Left cardiac atrium (tissue), 4 donors: ENCODE results near the gene SMPD4. TPM values are rescaled to one million over a fixed set of nuclear protein-coding genes. Genes with fewer than 3 reads are reported as not detected.
"Not testable (repeated sequence)": the region's sequence is repeated elsewhere in the genome, so short reads cannot be mapped to it uniquely, and the experiment has no call there.

Experiments used
- ATAC-seq, 2 donors: fragments of 200-7000 bp; cut with Tn5 transposase; one replicate each; pipeline ENCODE4 v1.9.1; 2020; ENCODE audit warnings: mild to moderate bottlenecking in 2 of 2, moderate library complexity in 2 of 2
- DNase-seq: peaks from one replicate; pipeline ENCODE4 v3.0.0-alpha.2; 2020
- intact Hi-C, 2 donors: fragments of 100-400 bp; cut with DNase I; formaldehyde crosslinking; loops; one replicate each; pipeline versions ENCODE4 v1.14.1 to v1.15.1; 2022 to 2023
- long read RNA-seq: library from polyadenylated mRNA; unstranded; transcript quantifications from one replicate; pipeline ENCODE4 v2.0.0, GENCODE V29; 2021
- total RNA-seq, 2 donors: library from RNA; stranded (reverse); fragmentation: NEBNext Ultra II Directional; extraction: Animal tissue kit (Norgen Biotek cat#: 25700); gene quantifications; one replicate each; pipeline ENCODE4 v1.2.1, GENCODE V29; 2021
- donor health status: DM: no; HTN: yes; CAD: no.
- donor health status: DM: no; HTN: yes; CAD: no; lungs with severe emphysema.
- donor health status: DM: yes; HTN: yes; CAD: no.
- donor health status: Dilated cardiomyopathy.

Gene SMPD4, protein sequence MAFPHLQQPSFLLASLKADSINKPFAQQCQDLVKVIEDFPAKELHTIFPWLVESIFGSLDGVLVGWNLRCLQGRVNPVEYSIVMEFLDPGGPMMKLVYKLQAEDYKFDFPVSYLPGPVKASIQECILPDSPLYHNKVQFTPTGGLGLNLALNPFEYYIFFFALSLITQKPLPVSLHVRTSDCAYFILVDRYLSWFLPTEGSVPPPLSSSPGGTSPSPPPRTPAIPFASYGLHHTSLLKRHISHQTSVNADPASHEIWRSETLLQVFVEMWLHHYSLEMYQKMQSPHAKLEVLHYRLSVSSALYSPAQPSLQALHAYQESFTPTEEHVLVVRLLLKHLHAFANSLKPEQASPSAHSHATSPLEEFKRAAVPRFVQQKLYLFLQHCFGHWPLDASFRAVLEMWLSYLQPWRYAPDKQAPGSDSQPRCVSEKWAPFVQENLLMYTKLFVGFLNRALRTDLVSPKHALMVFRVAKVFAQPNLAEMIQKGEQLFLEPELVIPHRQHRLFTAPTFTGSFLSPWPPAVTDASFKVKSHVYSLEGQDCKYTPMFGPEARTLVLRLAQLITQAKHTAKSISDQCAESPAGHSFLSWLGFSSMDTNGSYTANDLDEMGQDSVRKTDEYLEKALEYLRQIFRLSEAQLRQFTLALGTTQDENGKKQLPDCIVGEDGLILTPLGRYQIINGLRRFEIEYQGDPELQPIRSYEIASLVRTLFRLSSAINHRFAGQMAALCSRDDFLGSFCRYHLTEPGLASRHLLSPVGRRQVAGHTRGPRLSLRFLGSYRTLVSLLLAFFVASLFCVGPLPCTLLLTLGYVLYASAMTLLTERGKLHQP
- total RNA-seq: 10 to 100 TPM; 20.2 to 24.4 TPM
- long read RNA-seq, full-length matches to known transcripts: 5 of 29 reads
- long read RNA-seq, partial matches to known transcripts: 22 of 29 reads
- long read RNA-seq, other reads (novel, unspliced or antisense): 2 of 29 reads

DNA sequence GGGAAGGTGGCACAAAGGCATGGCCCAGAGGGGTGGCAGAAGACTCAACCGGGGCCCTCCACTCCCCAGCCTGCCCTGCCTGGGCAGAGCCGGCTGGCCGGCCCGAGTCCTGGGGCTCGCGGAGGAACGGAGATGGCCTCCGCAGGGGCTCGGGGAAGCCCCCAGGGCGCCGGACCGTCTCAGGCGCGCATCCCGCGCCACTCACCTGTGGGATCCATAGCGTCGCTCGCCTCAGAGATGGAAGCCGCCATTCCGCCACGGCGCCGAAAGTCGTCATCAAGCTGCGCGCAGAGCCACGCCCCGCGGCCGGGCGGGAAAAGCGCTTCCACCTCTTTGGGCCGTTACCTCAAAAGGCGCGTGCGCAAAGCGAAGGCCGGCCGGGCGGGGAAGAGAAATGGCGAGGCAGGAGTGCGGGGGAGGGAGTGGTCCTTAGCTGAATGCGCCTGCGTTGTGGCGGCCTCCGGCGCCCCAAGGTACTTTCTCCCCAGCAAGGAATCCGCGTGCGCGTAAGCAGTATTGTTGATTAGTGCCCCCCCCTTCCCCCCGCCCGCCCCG is at the start of gene SMPD4:
Gene SMPD4, minus strand, starts transcription at position 278 of the 555 bp plus-strand sequence. CDS start 5,010 bp downstream, outside the sequence.
- ATAC-seq (peak; percentile 92 to 93), DNase-seq (peak; percentile 98)
- intact Hi-C loops: loop anchor here (5.0 to 10.0 kb wide), 2 partner anchors 153 to 156 kb away; no protein-coding TSS in a partner anchor

DNA sequence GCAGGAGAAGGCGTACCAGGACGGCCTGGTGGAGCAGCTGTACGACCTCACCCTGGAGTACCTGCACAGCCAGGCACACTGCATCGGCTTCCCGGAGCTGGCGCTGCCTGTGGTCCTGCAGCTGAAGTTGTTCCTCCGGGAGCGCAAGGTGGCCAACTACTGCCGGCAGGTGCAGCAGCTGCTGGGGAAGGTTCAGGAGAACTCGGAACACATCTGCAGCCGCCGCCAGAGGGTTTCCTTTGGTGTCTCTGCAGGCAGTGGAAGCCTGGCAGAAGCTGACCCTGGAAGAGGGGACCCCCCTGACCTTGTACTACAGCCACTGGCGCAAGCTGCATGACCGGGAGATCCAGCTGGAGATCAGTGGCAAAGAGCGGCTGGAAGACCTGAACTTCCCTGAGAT is 49.5 kb upstream of the SMPD4 start:
- intact Hi-C loops, DNase-seq, ATAC-seq: not testable (repeated sequence)

DNA sequence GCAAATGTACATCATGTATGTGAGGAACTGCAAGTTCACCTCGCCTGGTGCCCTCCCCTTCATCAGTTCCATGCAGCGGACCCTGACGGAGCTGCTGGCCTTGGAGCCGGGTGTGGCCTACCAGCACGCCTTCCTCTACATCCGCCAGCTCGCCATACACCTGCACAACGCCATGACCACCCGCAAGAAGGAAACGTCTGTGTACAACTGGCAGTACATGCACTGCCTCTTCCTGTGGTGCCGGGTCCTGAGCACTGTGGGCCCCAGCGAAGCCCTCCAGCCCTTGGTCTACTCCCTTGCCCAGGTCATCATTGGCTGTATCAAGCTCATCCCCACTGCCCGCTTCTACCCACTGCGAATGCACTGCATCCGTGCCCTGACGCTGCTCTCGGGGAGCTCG is 49.0 kb upstream of the SMPD4 start:
- ATAC-seq, DNase-seq, intact Hi-C loops: not testable (repeated sequence)

DNA sequence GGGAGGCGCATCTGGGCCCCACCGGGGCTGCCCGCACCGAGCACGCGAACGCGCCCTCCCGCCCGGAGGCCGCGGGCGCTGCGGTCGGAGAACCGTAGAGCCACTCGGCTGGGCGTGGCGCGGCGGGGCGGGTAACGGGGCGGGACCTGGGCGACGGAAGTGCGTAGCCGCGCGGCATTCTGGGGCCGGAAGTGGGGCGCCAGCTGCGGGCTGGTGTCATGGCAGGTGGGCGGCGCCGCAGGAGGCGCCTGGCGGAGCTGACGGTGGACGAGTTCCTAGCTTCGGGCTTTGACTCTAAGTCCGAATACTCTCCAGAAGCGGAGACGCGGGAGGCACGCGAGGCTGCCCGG is 47.7 kb upstream of the SMPD4 start:
- DNase-seq: peak; percentile 32
- intact Hi-C loops: not testable (repeated sequence)
- peak; percentile 89 to 95 for ATAC-seq

DNA sequence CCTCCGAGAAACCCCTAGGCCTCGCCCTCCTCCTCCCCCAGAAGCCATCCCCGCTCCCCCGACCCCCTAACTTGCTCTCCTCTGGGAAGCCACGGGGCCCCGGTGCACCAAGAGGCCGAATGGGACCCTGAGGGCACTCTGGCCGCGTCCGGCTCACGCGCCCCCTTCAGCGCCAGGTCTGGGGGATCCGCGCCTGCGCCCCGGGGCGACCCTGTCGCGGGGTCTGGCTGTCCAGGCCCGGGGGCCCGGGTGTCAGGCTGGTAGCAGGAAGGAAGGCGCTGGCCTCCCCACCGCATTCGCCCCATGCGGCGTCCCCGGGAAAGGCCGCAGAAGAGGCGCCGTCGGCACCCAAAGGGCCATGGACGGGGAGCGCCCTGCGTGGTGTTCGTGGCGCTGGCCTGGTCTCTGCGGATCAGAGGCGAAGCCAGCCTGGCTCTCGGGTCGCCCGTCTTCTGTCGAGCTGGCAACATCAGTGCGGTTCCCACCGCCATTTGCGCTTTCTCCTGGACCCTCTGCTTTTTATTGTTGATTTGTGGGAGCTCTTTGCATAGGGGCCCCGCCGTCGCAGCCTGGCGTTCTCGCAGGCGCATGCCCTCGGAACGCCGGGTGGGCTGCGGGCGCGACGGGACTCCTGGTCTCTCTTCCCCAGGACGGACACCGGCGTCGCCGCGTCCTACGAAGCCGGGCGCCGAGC is 47.2 kb upstream of the SMPD4 start:
- peak in 1 of 2 donors; percentile 8 for ATAC-seq
- intact Hi-C loops, DNase-seq: not testable (repeated sequence)

DNA sequence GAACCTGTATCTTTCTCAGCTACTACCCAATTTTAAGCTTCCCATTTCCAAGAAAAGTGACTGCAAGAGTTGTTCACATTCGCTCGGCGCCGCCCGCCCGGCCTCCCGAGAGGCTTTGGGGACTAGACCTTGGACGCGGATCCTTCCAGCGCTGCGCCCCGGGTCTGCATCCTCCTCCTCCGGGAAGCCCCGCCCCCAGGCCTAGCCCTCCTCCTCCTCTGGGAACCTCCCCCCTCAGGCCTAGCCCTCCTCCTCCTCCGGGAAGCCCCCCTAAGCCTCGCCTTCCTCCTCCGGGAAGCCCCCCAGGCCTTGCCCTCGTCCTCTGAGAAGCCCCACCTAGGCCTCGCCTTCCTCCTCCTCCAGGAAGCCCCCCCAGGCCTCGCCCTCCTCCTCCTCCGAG is 46.6 kb upstream of the SMPD4 start:
- intact Hi-C loops, DNase-seq, ATAC-seq: not testable (repeated sequence)

DNA sequence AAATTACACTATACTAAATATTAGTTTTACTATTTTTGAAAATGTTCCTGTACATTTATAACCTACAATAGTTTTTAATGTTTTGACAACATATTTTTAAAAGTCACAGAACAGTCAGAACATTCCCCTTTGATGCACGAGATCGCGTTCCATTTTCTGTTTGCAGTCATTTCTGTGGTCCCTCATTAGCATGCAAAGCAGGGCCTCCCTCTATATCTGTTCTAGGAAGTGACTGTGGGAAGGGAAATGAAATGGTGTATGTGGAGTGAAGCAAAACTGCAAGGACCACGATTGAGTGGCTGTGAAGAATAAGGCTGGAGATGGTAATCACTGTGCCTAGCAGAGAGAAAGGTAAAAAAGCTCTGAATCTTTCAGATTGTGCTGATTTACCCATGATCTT is 41.1 kb upstream of the SMPD4 start:
- intact Hi-C loops, DNase-seq, ATAC-seq: not testable (repeated sequence)

DNA sequence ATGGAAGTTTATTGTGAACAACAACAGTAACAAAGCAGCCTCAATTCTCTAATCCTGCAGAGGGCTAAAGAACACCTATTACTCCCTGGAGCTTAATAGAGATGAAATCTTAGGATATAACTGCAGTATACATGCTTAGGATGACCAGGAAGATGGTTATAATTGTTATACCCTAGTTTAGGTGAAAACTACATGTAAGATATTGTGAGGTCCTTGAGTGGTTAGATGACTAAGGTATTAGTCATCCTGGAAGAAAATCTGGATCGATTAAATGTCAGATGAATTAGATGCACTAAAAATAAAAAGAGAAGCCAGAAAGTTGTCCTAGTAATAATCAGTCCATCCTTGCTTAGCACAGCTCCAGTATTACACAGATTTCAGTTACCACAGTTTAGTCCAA is 39.1 kb upstream of the SMPD4 start:
- intact Hi-C loops, DNase-seq, ATAC-seq: not testable (repeated sequence)

DNA sequence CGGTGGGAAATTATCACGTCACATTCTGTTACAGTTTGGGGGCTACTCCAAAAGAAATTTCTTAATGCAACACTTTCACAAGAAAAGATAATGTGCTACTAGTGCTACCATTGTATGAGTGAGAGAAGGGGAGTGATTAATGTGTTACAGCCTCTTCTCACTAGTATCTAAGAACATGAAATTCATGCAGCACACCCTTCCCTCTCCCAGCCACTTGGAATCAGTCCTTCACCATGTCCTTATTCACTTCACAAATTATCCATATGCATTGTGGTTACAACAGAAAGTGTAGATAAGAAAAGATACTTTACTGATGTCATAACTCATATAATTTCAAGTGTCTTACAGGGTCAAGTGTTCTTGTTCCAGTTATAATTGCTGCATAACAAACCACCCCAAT is 37.7 kb upstream of the SMPD4 start:
- DNase-seq, intact Hi-C loops, ATAC-seq: not testable (repeated sequence)

DNA sequence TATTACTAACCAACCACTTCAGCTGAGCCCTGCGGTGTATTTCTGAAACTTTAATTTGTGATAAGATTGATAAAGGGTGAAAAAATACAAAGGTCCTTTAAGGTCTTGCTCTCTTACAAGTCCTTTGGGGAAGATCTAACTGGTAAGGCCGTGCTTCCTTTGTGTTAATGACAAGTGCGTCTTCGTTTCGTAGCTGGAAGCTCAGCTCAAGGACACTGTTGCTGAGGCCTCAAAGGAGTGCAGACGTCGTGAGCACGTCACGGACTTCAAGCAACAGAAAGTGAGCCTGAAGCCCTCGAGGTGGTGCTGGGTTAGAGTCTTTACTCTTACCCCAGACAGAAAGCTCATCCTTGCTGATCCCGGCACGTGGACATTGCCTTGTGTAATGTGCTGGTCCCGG is 25.6 kb upstream of the SMPD4 start:
- ATAC-seq, intact Hi-C loops: not testable (repeated sequence)

DNA sequence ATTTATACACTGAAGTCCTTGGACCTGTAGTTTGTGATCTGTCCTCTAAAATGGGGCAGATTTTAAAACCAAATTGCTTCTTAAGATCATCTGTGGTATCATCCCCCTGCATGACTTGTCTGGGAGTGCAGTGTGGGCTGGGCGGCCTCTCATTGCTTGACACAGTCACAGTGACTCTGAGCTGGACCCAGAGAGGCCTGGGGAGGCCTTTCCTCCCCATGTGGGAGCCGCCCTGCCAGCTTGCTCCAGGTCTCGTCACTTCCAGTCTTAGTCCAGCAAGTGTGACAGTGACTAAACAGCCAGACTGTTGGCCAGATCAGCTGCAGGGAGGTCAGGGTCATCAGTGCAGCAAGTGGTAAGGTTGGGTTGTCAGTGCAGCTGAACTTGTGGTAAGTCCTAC is 21.7 kb upstream of the SMPD4 start:
- intact Hi-C loops: not testable (repeated sequence)

More for the DNA sequence above, 25.6 kb upstream of the SMPD4 start:
- not testable (repeated sequence) for DNase-seq

DNA sequence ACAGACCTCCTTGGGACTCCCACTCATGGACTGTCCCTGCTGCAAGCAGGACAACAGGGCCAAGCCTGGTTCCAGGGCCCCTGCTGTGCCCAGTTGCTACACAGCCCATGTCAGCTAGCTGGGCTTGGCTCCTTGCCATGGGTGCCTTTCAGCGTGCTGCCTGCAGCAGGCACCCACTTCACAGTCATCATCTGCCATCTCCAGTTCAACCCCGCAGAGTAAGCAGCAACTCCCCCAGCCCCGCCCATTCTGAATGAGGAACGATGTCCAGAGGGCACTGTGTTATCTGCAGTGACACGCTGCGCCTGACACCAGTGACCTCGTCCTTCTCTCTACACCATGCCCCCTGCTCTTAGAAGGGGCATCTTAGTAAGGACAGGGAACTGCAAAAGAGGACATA is 21.1 kb upstream of the SMPD4 start:
- intact Hi-C loops, DNase-seq: not testable (repeated sequence)
- ATAC-seq: peak; percentile 68 to 80

More for the DNA sequence above, 21.7 kb upstream of the SMPD4 start:
- peak in 1 of 2 donors; percentile 61 for ATAC-seq
- DNase-seq: not testable (repeated sequence)

DNA sequence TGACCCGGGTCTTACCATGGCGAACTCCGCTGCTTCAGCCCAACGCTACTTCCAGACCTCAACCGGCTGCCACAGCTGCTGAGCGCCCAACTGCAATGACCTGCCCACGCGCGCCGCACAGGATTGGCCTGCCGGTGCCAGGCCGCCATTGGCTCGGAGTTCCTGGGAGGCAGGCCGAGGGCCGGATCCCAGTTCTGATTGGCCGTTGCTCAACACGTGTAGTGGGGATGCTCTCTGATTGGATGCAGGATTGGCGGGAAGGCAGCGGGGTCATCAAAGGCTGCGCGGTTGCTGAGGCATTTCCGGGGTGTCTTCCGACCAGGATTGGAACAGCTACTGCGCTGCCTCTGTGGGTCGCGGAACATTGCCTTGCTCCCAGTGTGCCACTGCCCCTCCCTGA is 16.9 kb upstream of the SMPD4 start, which contains the start of gene TUBA3E:
Gene TUBA3E, minus strand, starts transcription at position 97 of the 400 bp plus-strand sequence. Its CDS starts 79 bp downstream, at position 18.
- DNase-seq: no peak
- intact Hi-C loops: no loop called here
- ATAC-seq: no peak

DNA sequence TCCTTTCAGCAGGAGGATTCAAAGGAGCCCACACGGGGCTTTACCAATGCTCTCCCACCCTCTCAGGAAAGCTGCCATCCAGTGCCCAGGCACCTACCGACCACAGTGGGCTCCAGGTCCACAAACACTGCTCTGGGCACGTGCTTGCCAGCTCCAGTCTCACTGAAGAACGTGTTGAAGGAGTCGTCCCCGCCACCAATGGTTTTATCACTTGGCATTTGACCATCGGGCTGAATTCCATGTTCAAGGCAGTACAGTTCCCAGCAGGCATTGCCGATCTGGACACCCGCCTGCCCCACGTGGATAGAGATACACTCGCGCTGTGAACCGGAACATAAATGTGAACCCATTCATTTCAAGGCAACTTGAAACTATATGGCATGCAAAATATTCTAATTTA is 14.7 kb upstream of the SMPD4 start:
- intact Hi-C loops, DNase-seq: not testable (repeated sequence)
- ATAC-seq: peak; percentile 87 to 94

DNA sequence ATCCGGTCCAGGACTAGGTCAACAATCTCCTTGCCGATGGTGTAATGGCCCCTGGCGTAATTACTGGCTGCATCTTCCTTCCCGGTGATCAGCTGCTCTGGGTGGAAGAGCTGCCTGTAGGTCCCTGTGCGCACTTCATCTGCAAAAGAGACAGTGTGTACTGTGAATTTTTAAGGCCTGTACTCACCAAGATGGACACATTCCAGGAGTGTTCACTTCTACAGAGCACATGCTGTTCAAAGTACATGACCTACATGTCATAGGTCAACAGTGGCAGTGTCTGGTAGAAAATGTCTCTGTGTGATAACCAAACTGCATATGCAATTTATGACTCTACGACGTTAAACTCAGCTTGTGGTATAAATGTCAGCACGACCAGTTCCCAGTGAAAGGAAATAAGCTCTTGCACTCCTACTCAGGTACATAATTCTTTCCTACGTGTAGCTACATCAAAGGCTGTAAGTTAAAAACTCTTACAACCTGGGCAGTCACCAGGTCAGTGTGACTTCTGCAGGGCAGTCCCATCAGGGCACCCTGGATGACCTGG is 13.8 kb upstream of the SMPD4 start:
- DNase-seq, intact Hi-C loops: not testable (repeated sequence)
- peak; percentile 14 to 68 for ATAC-seq

DNA sequence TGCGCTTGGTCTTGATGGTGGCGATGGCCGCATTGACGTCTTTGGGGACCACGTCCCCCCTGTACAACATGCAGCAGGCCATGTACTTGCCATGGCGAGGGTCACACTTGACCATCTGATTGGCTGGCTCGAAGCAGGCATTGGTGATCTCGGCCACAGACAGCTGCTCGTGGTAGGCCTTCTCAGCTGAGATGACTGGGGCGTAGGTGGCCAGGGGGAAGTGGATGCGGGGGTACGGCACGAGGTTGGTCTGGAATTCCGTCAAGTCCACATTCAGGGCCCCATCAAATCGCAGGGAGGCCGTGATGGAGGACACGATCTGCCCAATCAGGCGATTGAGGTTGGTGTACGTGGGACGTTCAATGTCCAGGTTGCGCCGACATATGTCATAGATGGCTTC is 12.4 kb upstream of the SMPD4 start:
- ATAC-seq, DNase-seq, intact Hi-C loops: not testable (repeated sequence)

DNA sequence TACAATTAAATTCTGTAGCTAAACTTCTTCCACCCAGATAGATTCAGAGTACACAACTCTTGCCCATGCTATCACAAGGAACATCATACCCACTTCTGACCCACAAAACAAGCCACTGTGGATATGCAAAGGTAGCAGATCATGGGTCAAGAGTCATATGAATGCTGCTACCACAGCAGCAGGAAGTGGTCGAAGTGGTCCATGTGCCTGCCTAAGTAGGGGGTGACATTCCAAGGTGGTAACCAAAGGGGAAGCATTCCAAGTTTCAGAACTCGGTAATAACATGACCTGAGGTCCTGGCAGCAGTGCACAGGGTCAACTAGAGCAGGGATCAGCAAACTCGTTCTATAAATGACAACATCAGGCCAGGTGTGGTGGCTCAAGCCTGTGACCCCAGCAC is 11.0 kb upstream of the SMPD4 start:
- ATAC-seq, DNase-seq, intact Hi-C loops: not testable (repeated sequence)

DNA sequence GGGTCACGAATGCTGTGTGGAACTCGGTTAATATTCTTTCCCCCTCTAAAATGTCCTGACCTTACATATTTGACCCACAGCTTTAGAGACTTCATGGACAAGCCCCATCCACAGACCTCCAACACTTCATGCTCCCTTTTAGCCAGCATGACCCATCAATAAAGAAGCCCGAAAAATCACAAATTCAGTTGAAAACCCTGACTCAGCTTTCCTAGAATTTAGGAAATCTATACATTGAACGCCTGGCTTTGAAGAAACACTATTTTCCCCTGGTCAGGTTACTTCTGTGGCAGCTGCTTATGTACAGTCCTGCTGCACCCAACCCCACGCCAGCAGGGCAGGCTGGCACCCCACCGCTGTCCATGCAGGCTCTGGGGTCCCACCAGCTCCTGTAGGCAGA is 9.9 kb upstream of the SMPD4 start:
- DNase-seq, ATAC-seq, intact Hi-C loops: not testable (repeated sequence)
